ENCODE results near the gene AURKB. TPM values are rescaled to one million over a fixed set of nuclear protein-coding genes. Genes with fewer than 3 reads are reported as not detected.
A peak's percentile ranks its signal among the peaks of the same experiment; 100 is the strongest.

Gene AURKB
- total RNA-seq, 1 donor from 2014 or later: 17.3 TPM

- Mint-ChIP-seq H3K27ac (ENCODE audit: unreplicated experiment) (peak overlapping the region; percentile 92), H3K36me3 (ENCODE audit: unreplicated experiment) (no peaks in the 10 kb centered on the region), H3K9me3 (ENCODE audit: unreplicated experiment) (peaks cover 10% of the 10 kb centered on the region), H3K4me3 (ENCODE audit: unreplicated experiment) (peak overlapping the region; percentile 89), H3K27me3 (ENCODE audit: unreplicated experiment) (peaks cover 6% of the 10 kb centered on the region), H3K4me1 (ENCODE audit: low read depth, unreplicated experiment) (peaks cover 28% of the 10 kb centered on the region)
- TF ChIP-seq, protein P1, sequence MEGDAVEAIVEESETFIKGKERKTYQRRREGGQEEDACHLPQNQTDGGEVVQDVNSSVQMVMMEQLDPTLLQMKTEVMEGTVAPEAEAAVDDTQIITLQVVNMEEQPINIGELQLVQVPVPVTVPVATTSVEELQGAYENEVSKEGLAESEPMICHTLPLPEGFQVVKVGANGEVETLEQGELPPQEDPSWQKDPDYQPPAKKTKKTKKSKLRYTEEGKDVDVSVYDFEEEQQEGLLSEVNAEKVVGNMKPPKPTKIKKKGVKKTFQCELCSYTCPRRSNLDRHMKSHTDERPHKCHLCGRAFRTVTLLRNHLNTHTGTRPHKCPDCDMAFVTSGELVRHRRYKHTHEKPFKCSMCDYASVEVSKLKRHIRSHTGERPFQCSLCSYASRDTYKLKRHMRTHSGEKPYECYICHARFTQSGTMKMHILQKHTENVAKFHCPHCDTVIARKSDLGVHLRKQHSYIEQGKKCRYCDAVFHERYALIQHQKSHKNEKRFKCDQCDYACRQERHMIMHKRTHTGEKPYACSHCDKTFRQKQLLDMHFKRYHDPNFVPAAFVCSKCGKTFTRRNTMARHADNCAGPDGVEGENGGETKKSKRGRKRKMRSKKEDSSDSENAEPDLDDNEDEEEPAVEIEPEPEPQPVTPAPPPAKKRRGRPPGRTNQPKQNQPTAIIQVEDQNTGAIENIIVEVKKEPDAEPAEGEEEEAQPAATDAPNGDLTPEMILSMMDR (IDR thresholded peaks at IDR 0.05; ENCODE audit: partially characterized antibody, unreplicated experiment): no peak
- DNase-seq: peak; percentile 47
These were observed 46.2 kb downstream of the AURKB start for GRCh38 chr17:8163978-8164814.

DNA sequence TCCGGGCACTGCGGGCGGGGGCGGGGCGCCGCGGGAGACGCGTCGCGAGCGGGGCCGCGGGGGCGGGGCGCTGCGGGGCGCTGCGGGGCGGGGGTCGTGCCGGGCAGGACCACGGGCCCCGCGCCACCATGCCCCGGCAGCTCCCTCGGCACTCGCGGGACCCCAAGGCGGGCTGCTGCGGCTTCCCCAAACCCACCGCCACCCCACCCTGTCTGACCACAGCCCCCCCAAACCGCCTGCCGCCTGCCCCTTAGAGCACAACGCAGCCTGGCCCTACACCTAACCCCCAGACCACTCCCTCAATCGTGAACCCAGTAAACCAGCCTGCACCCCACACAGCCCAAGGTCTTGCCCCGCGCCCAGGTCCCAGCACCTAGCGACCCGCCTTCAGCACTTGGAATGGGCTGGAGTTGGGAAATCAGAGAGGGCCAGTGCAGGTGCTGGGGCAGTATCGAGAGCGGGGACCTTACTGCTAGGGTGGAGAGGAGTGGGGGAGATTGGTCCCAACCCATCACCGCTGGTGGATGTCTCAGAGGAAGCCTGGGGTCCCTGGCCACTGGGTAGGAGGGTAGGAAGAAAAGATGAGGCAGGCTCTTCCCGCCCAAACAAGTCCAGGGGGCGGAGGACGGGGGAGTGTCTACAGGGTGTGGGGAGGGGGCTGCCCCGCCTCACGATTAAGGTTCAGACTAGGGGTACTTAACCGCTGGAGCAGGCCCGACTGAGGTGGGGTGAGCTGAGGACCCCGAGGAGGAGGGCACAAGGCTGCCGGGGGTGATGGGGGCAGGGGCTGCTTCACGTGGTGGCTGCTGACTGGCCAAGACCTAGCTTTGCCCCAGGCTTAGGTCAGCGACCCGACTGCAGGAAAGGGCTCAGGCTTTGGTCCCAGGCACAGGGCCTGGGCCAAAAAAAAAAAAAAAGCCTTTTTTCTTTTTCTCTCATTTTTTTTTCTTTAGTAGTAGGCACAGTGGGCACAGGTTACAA lies 47.1 kb downstream of the AURKB start:
- peaks cover 6% of the 10 kb centered on the region for H3K27me3 Mint-ChIP-seq (ENCODE audit: unreplicated experiment)
- peak; percentile 88 for DNase-seq
- H3K36me3 Mint-ChIP-seq (ENCODE audit: unreplicated experiment): no peaks in the 10 kb centered on the region
- peak overlapping the region; percentile 92 for H3K27ac Mint-ChIP-seq (ENCODE audit: unreplicated experiment)
- H3K4me3 Mint-ChIP-seq (ENCODE audit: unreplicated experiment): peak overlapping the region; percentile 89
- H3K9me3 Mint-ChIP-seq (ENCODE audit: unreplicated experiment): peaks cover 10% of the 10 kb centered on the region
- TF ChIP-seq, protein P1 (IDR thresholded peaks at IDR 0.05; ENCODE audit: partially characterized antibody, unreplicated experiment): no peak
- H3K4me1 Mint-ChIP-seq (ENCODE audit: low read depth, unreplicated experiment): peaks cover 28% of the 10 kb centered on the region

DNA sequence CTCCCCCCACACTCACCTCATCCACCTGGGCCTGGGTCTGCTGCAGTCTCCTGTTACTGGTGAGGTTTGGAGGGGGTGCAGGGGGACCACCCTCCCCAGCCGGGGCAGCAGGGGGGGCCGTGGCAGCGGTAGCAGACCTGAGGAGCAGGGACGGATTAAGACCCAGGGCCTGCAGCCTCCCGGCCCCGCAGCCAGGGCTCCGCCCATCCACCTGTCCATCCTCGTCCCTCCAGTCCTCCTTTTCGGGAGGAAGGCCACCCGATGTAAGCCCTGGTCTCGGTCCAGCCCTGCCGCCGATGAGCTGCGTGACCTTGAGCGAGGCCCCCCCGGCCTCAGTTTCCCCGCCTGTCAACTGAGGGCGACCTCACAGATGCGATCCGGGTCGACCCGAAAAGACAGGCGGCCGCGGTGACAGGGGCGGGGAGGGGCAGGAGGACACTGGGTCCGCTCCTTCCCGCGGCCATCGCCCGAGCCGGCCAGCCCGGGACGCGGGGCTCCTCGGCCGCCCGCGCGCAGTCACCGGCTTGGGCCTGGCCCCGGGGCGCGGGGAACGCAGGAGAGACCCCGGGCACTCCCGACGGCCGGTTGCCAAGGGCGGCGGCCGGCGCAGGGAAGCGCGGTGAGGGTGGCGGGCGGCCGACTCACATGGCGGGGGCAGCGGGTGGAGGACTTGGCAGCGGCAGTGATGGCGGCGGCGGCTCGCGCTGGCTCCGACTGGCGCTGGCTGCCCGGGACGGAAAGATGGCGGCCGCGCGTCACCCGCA lies 48.0 kb downstream of the AURKB start, which contains the start of gene VAMP2:
VAMP2 (minus strand) TSS at position 716 of the 764 bp plus-strand sequence; CDS start at position 647, 69 bp downstream.
- H3K4me1 Mint-ChIP-seq (ENCODE audit: low read depth, unreplicated experiment): peaks cover 28% of the 10 kb centered on the region
- H3K9me3 Mint-ChIP-seq (ENCODE audit: unreplicated experiment): peaks cover 10% of the 10 kb centered on the region
- H3K36me3 Mint-ChIP-seq (ENCODE audit: unreplicated experiment): no peaks in the 10 kb centered on the region
- H3K27me3 Mint-ChIP-seq (ENCODE audit: unreplicated experiment): peaks cover 6% of the 10 kb centered on the region
- H3K27ac Mint-ChIP-seq (ENCODE audit: unreplicated experiment): peak within 1 kb of the TSS; percentile 92
- DNase-seq: no peak
- H3K4me3 Mint-ChIP-seq (ENCODE audit: unreplicated experiment): peak within 1 kb of the TSS; percentile 89
- TF ChIP-seq, protein P1 (IDR thresholded peaks at IDR 0.05; ENCODE audit: partially characterized antibody, unreplicated experiment): no peak

GRCh38 chr17:8161289-8162232 lies 48.8 kb downstream of the AURKB start:
- H3K27me3 Mint-ChIP-seq (ENCODE audit: unreplicated experiment): peaks cover 6% of the 10 kb centered on the region
- peaks cover 10% of the 10 kb centered on the region for H3K9me3 Mint-ChIP-seq (ENCODE audit: unreplicated experiment)
- DNase-seq: no peak
- H3K36me3 Mint-ChIP-seq (ENCODE audit: unreplicated experiment): no peaks in the 10 kb centered on the region
- H3K4me1 Mint-ChIP-seq (ENCODE audit: low read depth, unreplicated experiment): peaks cover 28% of the 10 kb centered on the region
- H3K4me3 Mint-ChIP-seq (ENCODE audit: unreplicated experiment): peak overlapping the region; percentile 83
- peak overlapping the region; percentile 64 for H3K27ac Mint-ChIP-seq (ENCODE audit: unreplicated experiment)
- TF ChIP-seq, protein P1 (IDR thresholded peaks at IDR 0.05; ENCODE audit: partially characterized antibody, unreplicated experiment): no peak
